ENCODE measurements around the gene IL17B.

DNA sequence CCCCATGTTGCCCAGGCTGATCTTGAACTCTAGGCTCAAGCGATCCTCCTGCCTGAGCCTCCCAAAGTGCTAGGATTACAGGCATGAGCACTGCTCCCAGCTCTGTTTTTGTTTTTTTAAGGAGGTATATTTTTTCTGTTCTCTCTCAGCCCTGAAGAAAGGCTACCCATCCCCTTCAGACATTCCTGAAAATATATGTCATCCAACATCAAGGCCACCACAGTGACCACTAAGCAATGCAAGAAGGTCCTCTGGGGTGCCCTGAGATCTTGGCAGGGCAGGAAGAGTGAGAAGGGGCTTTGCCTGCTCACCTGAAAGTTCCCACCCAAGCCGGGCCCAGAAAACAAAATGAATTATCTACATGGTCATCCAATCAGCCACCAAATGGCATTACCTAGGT lies 47.8 kb upstream of the IL17B start:
- TF ChIP-seq, protein P1, sequence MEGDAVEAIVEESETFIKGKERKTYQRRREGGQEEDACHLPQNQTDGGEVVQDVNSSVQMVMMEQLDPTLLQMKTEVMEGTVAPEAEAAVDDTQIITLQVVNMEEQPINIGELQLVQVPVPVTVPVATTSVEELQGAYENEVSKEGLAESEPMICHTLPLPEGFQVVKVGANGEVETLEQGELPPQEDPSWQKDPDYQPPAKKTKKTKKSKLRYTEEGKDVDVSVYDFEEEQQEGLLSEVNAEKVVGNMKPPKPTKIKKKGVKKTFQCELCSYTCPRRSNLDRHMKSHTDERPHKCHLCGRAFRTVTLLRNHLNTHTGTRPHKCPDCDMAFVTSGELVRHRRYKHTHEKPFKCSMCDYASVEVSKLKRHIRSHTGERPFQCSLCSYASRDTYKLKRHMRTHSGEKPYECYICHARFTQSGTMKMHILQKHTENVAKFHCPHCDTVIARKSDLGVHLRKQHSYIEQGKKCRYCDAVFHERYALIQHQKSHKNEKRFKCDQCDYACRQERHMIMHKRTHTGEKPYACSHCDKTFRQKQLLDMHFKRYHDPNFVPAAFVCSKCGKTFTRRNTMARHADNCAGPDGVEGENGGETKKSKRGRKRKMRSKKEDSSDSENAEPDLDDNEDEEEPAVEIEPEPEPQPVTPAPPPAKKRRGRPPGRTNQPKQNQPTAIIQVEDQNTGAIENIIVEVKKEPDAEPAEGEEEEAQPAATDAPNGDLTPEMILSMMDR (conservative IDR thresholded peaks at IDR 0.05) = no peak
- no peak for TF ChIP-seq ZFX (IDR thresholded peaks at IDR 0.05)
